GM19240 (cell line): ENCODE data around the gene PIBF1.

Source experiments
- DNase-seq: peaks from one replicate; pipeline ENCODE4 v3.0.0; 2011; ENCODE audit warnings: low spot score; ENCODE audit not compliant: insufficient read length

PIBF1 gene

GRCh38 chr13:73058432-73058735, 276.5 kb downstream of the PIBF1 start:
- no peak for DNase-seq

DNA sequence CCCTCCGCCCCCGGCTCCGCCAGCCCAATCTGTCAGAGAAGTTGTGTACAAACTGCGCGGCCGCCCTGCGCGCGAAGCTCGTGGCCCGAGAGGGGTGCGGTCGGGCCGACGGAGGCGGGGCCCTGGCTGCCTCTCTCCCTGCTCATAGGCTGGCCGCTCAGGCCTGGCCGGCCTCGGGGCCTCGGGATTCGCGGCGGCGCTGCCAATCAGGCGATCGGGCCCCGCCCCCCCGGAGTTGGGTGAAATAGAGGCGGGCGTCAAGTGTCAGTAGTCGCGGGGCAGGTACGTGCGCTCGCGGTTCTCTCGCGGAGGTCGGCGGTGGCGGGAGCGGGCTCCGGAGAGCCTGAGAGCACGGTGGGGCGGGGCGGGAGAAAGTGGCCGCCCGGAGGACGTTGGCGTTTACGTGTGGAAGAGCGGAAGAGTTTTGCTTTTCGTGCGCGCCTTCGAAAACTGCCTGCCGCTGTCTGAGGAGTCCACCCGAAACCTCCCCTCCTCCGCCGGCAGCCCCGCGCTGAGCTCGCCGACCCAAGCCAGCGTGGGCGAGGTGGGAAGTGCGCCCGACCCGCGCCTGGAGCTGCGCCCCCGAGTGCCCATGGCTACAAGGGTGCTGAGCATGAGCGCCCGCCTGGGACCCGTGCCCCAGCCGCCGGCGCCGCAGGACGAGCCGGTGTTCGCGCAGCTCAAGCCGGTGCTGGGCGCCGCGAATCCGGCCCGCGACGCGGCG, 277.0 kb downstream of the PIBF1 start, which contains the start of gene KLF5:
Gene KLF5 (plus strand): TSS at position 270 of the 724 bp plus-strand sequence. CDS start 323 bp downstream, at position 593.
- DNase-seq: peak; percentile 93

DNA sequence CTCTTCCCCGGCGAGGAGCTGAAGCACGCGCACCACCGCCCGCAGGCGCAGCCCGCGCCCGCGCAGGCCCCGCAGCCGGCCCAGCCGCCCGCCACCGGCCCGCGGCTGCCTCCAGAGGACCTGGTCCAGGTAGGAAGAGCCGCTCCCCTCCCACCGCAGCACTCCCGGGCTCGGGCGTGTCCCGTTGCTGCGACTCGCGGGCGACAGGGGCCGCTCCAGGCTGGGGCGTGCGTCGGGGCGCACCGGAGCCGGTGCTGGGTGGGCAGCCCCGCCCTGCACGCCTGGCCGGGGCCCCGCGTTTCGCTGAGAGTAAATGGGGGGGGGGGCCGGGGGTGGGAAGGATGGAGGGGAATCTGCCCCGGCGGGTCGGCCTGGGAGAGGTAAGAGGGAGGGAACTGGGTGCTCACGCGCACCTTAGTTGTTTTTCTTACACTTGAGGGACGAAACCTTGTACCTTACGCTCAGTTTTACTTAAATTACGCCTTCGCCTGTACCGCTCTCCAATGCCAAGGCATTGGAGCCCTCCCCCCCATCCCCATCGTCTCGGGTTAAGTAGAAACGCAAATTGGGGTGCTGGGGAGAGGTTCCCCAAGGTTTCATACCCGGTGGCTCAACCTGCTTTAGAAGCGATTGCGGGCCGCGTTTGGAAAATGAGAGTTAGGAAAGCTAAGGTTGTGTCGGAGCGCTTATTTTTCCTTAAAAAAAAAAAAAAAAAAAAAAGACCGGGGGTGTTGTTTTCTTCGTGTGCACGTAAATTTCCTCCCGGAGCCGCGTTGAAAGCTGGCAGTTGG, 277.7 kb downstream of the PIBF1 start:
- DNase-seq: peak; percentile 15

GRCh38 chr13:73060251-73061160, 278.6 kb downstream of the PIBF1 start:
- DNase-seq: no peak

DNA sequence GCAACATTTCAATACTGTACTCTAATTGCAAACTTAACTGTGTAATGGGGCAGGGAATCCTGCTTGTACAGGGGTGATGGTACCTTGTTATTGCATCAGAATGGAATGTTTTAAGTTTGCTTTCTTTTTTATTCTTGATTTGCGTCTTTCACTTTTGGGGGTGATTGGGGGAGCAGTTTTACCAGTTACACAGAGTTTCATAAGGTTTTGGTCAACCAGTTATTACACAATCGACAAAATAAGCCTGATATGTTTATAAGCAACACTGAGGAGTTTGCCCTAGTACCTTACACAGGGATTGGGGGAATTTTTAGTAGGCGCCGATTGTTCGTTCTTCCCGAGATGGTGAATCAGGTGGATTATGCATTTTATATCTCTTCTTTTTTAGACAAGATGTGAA, 279.5 kb downstream of the PIBF1 start:
- DNase-seq: no peak

GRCh38 chr13:73061876-73062275, 279.9 kb downstream of the PIBF1 start:
- no peak for DNase-seq

DNA sequence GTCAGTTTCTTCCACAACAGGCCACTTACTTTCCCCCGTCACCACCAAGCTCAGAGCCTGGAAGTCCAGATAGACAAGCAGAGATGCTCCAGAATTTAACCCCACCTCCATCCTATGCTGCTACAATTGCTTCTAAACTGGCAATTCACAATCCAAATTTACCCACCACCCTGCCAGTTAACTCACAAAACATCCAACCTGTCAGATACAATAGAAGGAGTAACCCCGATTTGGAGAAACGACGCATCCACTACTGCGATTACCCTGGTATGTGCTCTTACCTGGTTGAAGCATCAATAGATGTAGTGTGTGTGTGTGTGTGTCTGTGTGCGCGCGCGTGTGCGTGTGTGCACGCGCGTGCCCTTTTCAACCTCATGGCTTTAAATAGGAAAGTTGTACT, 280.5 kb downstream of the PIBF1 start:
- no peak for DNase-seq

DNA sequence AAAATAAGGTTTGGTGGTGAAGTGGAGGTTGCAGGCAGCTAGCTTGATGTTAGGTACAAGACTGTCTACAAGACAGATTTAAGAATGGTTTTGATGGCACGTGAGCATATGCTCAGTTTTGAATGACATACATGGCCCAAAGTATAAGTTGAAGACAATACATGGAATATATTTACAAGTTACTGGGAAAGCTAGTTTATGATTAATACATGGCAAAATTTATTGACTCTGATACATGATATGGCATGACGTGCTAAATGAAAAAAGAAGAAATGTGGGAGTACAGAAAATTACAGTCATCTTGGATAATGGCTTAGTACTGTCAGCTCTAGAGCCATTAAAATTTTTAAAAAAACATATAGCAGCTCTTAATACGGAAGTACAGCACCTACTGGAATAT, 281.2 kb downstream of the PIBF1 start:
- no peak for DNase-seq

GRCh38 chr13:73065036-73065435, 283.1 kb downstream of the PIBF1 start:
- no peak for DNase-seq

DNA sequence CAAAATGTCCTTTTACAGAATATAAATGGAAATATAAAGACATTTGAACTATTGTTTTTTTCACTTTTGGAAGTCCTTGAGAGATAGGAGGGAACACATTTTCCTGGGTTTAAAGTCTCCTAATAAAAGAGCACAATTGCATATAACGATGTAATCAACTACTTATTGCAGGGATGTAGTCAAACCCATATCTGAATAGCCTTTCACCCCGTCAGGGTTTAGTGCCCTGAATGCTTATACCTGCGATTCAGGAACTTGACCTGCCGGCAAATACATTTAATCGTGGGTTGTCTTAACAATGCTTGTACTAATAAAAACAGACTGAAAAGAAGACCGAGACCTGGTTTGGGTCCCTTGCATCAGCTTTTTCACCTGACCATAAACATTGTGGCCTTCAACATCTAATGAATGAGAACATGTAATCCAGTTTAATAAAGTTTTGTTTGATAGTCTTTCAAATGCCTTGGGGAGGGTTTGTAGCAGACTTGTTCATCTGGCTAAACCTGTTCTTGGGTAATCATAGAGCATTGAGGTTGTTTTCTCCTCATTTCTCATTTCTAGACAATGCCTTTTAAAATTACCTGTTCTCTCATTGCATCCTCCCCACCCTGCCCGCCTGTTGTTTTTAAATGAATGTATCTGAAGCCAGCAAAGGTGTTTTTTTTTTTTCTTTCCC, 283.9 kb downstream of the PIBF1 start:
- DNase-seq: no peak
